SIG-M5 (cell line): ENCODE results near the gene NOXRED1.
A peak's percentile ranks its signal among the peaks of the same experiment; 100 is the strongest.
"Not testable (repeated sequence)": the region's sequence is repeated elsewhere in the genome, so short reads cannot be mapped to it uniquely, and the experiment has no call there.

Experiments
- DNase-seq: peaks from one replicate; lab custom pipeline; 2025; lab: John Stamatoyannopoulos, UW

The NOXRED1 gene, protein sequence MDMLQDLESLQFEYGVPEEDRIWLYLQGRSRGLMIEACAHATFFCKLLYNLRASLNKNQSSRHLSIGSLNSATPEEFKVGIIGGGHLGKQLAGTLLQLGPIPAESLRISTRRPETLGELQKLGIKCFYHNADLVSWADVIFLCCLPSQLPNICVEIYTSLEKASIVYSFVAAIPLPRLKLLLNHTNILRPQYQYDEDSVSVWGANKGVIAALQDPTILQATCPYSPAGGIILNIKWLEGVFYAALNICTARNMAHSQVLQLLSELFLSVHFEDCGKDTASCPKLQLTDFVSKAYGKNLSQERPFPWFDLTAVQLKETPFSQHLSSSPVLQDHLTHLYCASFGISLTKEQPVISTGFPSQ

GRCh38 chr14:77423423-77423822, at the start of gene NOXRED1:
Gene NOXRED1 (minus strand): TSS chr14:77423523. CDS start chr14:77422889, 634 bp downstream.
- DNase-seq: no peak

GRCh38 chr14:77470224-77470870, 47.0 kb upstream of the NOXRED1 start:
- no peak for DNase-seq

- DNase-seq: no peak
These were observed 46.2 kb upstream of the NOXRED1 start for GRCh38 chr14:77469539-77469938.

DNA sequence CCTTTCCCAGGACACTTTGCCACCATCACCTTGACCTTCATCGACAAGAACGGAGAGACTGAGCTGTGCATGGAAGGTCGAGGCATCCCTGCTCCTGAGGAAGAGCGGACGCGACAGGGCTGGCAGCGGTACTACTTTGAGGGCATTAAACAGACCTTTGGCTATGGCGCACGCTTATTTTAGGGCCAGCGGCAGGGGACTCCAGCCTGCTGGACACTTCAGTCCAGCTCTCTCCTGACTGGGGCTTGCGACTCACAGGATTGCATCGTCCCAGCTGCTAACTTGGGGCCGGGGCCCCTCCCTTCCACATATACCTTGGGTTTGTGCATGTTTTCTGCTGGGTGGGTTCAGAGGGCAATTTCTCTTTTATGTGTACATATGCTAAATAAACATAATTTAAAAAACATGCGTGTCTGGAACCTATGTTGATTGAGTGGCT, 45.8 kb upstream of the NOXRED1 start:
- DNase-seq: no peak

DNA sequence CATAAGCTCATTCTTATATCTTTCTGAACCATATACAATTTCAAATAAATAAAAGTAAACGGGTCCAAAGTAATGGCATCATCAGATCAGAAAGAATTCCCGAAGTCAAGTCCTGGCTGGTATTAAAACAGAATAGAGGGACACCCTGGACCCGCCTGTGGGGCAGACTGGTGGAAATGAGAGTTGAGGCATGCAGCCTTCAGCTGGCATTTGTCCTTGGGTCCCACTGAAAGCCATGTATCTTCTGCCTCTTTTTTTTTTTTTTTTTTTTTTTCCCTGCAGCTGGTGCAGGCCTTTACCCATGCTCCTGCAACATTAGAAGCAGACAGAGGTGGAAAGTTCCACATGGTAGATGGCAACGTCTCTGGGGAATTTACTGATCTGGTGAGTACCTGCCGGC, 44.5 kb upstream of the NOXRED1 start:
- no peak for DNase-seq

DNA sequence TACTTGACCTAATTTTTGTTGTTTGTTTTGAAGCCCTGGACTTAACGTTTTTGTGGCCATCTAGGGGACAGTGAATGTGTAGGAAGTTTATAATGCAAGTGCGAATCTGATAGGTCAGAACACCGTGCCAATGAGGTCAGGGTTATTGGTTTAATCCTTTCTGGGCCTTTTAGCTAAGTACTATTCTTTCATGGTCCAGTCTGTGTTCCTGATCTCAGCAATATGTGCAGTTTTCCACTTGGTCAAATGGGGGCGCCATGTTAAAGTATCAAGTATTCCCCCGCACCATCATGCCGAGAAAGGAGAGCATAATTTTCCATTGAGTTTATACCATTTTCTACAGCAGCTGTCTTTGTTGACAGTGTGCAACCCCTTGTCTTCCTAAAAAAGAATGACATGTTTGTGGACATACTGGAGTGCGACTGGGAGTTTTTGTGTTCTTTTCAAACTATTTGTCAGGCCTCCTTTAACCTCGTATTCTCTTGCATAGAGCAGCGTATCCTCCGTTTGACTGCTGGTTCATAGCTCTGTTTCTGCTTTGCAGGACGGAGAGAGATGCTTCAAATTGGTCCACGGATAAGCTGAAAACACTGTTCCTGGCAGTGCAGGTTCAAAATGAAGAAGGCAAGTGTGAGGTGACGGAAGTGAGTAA, 35.9 kb upstream of the NOXRED1 start:
- DNase-seq: no peak

DNA sequence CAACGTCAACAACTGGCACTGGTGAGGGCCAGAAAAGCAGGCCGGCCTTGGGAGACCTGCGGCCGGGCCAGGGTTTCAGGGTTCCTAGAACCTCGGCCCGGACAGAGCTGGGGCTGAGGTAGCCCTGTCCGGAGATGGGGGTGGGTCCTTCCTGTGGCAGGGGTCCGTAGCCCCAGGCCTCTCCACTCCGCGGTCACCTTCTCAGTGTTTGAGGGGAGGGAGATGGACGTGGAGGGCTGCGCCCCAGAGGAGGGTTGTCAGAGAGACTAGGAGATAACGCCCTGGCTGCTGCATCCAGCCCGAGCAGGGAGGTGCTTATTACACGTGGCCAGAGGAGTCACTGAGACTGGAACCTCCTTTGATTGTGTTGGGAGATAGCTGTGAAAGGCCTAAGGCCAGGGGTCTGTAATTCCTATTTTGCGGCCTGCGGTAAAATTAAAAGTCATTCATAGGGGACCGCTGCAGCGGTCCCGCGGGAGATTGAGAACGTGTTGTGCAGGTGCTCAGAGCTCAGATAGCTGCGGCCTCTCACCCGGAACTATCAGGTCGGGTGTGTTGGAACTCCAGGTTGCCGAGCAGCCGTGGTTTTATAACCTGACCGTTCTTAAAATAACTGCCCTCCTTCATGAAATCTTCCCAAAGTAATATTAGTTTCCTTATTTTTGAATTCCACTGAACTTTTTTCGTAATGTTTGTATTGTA, 35.1 kb upstream of the NOXRED1 start:
- no peak for DNase-seq

GRCh38 chr14:77457522-77458248, 34.4 kb upstream of the NOXRED1 start, which contains the start of the genes AHSA1 and VIPAS39:
Gene AHSA1 (plus strand): TSS chr14:77458093. CDS start chr14:77458190, 97 bp downstream.
Gene VIPAS39 (minus strand): TSS chr14:77457601. CDS start chr14:77454102, 3,499 bp downstream.
- peak; percentile 94 for DNase-seq

DNA sequence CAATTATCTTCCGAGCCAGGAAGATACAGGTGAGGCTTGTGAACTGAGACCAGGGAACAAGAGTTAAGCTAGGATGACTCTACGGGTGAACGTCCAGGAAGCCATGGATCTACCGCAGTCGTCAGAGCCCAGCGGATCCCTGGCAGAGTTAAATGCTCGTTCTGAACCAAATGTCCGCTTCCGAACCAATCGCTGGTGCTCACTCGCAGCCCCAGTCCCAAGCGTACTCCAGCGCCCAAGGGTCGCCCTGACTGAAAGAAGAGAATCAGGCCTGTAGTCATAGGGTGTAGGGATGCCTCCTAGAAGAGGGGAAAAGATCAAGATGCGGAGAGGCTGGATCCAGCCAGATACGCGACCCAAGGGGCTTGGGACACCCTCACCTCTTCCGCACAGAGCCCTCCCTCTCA, 33.8 kb upstream of the NOXRED1 start:
- no peak for DNase-seq

DNA sequence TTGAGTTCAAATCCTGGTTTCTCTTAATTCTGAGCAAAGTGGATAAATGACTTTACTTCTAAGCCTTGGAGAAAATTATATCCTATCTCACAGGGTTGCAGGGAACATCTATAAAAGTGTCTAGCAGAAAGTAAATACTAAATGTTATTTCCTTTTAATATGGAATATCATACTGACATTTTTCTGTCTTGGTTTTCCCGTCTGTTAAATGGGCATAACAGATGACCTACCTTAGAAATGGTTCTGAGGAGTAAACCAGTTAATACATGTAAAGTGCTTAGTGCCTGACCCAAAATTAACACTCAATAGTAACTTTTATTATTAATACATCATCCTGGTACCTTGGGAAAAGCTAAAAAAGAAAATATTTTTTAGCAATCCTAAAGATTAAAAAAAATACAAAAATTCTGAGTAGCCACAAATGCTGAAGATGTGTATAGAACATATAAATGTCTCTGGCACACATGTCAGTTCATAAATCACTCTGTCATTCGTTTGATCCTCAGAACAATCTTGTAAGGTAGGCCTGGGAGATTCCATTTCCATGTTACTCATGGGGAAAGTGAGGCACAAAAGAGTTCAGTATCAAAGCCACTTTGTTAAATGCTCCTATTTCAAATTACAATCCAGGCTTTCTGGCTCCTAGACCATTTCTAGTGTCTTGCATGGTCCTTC, 32.8 kb upstream of the NOXRED1 start:
- no peak for DNase-seq

- DNase-seq: no peak
These were observed 18.9 kb upstream of the NOXRED1 start for GRCh38 chr14:77442196-77442595.

DNA sequence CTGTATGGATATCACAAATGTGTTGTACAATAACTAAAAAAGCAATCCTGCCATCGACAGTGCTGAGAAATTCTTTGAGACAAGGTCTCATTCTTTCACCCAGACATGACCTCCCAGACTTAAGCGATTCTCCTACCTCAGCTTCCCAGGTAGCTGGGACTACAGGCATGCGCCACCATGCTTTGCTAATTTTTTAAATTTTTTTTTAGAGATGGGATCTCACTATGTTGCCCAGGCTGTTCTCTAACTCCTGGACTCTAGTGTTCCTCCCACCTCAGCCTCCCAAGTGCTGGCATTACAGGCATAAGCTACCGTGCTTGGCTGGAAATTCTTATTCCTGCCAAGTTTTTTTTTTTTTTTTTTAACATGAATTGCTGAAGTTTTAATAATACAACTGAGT, 16.5 kb upstream of the NOXRED1 start:
- no peak for DNase-seq

- no peak for DNase-seq
These were observed 15.3 kb upstream of the NOXRED1 start for GRCh38 chr14:77438596-77438995.

DNA sequence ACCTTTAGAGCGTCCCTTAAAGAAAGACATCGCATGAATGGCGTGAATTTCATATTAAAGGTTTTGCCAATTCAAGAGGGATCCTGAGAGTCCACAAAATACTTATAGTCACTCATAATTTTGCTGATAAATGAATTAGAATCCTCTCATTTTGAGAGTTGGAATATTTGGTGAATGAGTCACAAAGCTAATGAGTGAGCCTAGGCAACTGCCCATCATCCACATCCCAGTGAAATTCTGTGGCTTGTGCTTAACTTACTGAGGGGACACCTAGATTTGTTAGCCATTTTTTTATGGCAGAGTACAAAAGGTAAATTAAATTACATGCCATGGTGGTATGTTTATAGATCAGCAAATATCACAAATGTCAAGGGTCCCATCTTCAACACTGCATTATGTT, 12.7 kb upstream of the NOXRED1 start:
- no peak for DNase-seq

DNA sequence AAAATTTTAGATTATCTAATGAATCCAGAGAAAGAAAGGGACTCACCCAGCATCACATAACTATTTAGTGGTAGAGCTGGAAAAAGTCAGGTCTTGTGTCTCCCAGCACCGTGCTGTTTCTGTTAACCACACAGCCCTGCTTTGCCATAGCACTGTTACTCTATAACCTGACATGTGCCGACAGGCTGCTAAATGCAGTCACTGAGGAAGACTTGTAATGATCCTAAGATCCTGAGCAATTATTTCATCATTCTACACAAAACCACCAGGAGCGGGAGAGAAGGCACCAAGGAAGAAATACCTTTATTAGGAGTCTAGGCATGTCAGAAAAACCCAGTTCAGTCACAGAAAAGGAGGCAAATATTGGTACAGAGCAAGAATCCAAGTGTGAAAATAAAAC, 3.1 kb upstream of the NOXRED1 start:
- no peak for DNase-seq

DNA sequence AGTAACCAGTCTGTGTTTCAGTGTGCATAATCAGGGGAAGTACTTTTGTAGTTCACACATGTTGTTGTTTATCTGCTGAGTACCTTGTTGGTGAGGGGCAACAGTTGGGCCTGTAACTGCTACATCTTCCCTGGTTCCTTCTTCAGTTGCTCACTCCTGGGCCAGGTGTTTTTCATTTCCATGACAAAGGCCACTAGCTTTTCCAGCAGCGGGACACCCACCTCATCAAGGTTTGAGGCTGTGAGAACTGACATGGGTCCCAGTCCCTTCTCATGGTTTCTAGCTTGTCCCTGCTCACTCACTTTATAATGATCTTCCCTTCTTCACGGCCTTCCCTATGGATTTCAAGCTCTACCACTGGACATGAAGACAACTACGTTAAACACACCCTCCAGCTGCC, 1.5 kb upstream of the NOXRED1 start:
- DNase-seq: no peak

- DNase-seq: no peak
These were observed 2.1 kb downstream of the NOXRED1 start for GRCh38 chr14:77421201-77421600.

DNA sequence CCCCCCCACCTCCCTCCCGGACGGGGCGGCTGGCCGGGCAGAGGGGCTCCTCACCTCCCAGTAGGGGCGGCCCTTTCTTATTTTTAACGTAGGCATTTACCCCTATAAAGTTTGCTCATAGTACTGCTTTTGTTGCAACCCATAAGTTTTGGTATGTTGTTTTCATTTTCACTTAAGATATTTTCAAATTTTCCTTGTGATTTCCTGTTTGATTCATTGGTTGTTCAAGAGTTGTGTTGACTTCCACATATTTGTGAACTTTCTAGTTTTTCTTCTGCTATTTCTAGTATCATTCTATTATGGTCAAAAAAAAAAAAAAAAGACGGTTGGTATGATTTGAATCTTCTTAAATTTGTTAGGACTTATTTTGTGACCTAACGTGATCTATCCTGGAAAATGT, 6.5 kb downstream of the NOXRED1 start:
- DNase-seq: no peak

- DNase-seq: not testable (repeated sequence)
These were observed 7.2 kb downstream of the NOXRED1 start for GRCh38 chr14:77416098-77416497.

- DNase-seq: not testable (repeated sequence)
These were observed 7.8 kb downstream of the NOXRED1 start for GRCh38 chr14:77415403-77416030.
